Measurements from ENCODE around the gene MAGIX. TPM values are rescaled to one million over a fixed set of nuclear protein-coding genes. Genes with fewer than 3 reads are reported as not detected.

Gene MAGIX
- total and polyA plus RNA-seq, 2 experiments from 2014 or later, result 0.66 to 0.83 TPM

DNA sequence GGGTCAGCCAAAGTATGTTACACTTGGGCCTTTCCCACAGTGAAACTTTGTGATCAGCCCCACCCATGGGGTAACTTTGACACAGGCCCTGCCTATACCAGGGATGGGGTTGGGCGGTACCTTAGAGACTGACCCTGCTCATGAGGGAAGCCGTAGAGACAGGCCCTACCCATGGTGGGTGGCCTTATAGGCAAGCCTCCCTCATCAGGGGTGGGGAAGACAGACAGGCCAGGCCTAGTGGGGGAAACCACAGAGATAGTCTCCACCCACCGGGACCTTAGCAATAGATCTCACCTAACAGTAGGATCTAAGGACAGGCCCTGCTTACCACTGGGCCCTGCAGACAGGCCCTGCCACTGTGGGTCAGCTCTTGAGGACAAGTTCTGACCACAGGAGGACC is 16.0 kb downstream of the MAGIX start:
- Mint-ChIP-seq H3K36me3 (ENCODE audit: low read depth) (peaks cover 37% of the 10 kb centered on the region), H3K9me3 (no peaks in the 10 kb centered on the region; the same call in 2 of the 3 replicates), H3K4me3 (no peak overlapping the region), H3K27me3 (ENCODE audit: insufficient read depth, low read depth, poor library complexity) (peaks cover 2% of the 10 kb centered on the region), H3K4me1 (peaks cover 12% of the 10 kb centered on the region), H3K27ac (no peak overlapping the region)
- no peaks in the 10 kb centered on the region for H3F3A ChIP-seq (replicated peaks; ENCODE audit: low read depth)
- no peaks in the 10 kb centered on the region for H3K79me2 ChIP-seq (replicated peaks; ENCODE audit: insufficient read depth)
- no peaks in the 10 kb centered on the region for H3K4me1 ChIP-seq (ENCODE audit: insufficient read depth)
- no peak overlapping the region for H3K4me2 ChIP-seq
- DNase-seq (ENCODE audit: low spot score), result no peak
- no peak for ATAC-seq
- no peaks in the 10 kb centered on the region for H3K36me3 ChIP-seq (ENCODE audit: insufficient read depth)
- no peak overlapping the region for H3K27ac ChIP-seq (ENCODE audit: low read depth)
- H4K20me1 ChIP-seq (replicated peaks; ENCODE audit: insufficient read depth), result no peaks in the 10 kb centered on the region
- H2AFZ ChIP-seq, result no peak overlapping the region
- H3K4me3 ChIP-seq, result no peak overlapping the region
- H3K27me3 ChIP-seq (ENCODE audit: insufficient read depth), result peaks cover 1% of the 10 kb centered on the region
- H3K9me2 ChIP-seq (ENCODE audit: insufficient read depth), result no peaks in the 10 kb centered on the region
- TF ChIP-seq CREB1 (CRISPR knock-in tag; IDR thresholded peaks at IDR 0.05; ENCODE audit: low read depth) (no peak), EZH2 (IDR thresholded peaks at IDR 0.05; ENCODE audit: low read depth, unreplicated experiment) (no peak)
- TF ChIP-seq, protein P1, sequence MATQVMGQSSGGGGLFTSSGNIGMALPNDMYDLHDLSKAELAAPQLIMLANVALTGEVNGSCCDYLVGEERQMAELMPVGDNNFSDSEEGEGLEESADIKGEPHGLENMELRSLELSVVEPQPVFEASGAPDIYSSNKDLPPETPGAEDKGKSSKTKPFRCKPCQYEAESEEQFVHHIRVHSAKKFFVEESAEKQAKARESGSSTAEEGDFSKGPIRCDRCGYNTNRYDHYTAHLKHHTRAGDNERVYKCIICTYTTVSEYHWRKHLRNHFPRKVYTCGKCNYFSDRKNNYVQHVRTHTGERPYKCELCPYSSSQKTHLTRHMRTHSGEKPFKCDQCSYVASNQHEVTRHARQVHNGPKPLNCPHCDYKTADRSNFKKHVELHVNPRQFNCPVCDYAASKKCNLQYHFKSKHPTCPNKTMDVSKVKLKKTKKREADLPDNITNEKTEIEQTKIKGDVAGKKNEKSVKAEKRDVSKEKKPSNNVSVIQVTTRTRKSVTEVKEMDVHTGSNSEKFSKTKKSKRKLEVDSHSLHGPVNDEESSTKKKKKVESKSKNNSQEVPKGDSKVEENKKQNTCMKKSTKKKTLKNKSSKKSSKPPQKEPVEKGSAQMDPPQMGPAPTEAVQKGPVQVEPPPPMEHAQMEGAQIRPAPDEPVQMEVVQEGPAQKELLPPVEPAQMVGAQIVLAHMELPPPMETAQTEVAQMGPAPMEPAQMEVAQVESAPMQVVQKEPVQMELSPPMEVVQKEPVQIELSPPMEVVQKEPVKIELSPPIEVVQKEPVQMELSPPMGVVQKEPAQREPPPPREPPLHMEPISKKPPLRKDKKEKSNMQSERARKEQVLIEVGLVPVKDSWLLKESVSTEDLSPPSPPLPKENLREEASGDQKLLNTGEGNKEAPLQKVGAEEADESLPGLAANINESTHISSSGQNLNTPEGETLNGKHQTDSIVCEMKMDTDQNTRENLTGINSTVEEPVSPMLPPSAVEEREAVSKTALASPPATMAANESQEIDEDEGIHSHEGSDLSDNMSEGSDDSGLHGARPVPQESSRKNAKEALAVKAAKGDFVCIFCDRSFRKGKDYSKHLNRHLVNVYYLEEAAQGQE (IDR thresholded peaks at IDR 0.05; ENCODE audit: unreplicated experiment), result no peak

DNA sequence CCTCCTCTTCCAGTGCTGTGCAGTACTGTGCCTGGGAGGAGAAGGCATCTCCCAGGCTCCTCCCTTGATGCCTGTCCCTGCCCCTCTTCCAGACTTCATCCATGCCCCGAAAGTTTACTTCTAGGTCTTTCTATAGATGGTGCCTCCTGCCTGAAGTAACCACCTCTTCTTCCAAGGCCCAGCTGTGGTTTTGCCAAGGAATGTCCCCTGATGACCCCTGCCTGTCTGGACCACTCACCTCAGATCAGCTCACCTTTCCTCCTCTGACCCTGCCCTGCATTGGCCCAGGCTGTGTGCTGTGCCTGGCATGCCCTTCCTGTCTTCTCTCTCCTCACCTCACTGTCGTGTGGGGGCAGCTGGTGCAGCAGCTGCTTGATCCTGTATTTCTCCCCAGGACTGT is 16.8 kb downstream of the MAGIX start:
- Mint-ChIP-seq H3K4me3 (no peak overlapping the region), H3K4me1 (peaks cover 16% of the 10 kb centered on the region), H3K9me3 (no peaks in the 10 kb centered on the region; the same call in 2 of the 3 replicates), H3K27me3 (ENCODE audit: insufficient read depth, low read depth, poor library complexity) (peaks cover 2% of the 10 kb centered on the region), H3K36me3 (ENCODE audit: low read depth) (peaks cover 39% of the 10 kb centered on the region), H3K27ac (no peak overlapping the region)
- no peaks in the 10 kb centered on the region for H3K4me1 ChIP-seq (ENCODE audit: insufficient read depth)
- no peak overlapping the region for H3K4me2 ChIP-seq
- DNase-seq (ENCODE audit: low spot score) (no peak), ATAC-seq (no peak)
- H4K20me1 ChIP-seq (replicated peaks; ENCODE audit: insufficient read depth), result no peaks in the 10 kb centered on the region
- no peak overlapping the region for H3K4me3 ChIP-seq
- H3K79me2 ChIP-seq (replicated peaks; ENCODE audit: insufficient read depth), result no peaks in the 10 kb centered on the region
- no peak overlapping the region for H2AFZ ChIP-seq
- TF ChIP-seq, protein P2, sequence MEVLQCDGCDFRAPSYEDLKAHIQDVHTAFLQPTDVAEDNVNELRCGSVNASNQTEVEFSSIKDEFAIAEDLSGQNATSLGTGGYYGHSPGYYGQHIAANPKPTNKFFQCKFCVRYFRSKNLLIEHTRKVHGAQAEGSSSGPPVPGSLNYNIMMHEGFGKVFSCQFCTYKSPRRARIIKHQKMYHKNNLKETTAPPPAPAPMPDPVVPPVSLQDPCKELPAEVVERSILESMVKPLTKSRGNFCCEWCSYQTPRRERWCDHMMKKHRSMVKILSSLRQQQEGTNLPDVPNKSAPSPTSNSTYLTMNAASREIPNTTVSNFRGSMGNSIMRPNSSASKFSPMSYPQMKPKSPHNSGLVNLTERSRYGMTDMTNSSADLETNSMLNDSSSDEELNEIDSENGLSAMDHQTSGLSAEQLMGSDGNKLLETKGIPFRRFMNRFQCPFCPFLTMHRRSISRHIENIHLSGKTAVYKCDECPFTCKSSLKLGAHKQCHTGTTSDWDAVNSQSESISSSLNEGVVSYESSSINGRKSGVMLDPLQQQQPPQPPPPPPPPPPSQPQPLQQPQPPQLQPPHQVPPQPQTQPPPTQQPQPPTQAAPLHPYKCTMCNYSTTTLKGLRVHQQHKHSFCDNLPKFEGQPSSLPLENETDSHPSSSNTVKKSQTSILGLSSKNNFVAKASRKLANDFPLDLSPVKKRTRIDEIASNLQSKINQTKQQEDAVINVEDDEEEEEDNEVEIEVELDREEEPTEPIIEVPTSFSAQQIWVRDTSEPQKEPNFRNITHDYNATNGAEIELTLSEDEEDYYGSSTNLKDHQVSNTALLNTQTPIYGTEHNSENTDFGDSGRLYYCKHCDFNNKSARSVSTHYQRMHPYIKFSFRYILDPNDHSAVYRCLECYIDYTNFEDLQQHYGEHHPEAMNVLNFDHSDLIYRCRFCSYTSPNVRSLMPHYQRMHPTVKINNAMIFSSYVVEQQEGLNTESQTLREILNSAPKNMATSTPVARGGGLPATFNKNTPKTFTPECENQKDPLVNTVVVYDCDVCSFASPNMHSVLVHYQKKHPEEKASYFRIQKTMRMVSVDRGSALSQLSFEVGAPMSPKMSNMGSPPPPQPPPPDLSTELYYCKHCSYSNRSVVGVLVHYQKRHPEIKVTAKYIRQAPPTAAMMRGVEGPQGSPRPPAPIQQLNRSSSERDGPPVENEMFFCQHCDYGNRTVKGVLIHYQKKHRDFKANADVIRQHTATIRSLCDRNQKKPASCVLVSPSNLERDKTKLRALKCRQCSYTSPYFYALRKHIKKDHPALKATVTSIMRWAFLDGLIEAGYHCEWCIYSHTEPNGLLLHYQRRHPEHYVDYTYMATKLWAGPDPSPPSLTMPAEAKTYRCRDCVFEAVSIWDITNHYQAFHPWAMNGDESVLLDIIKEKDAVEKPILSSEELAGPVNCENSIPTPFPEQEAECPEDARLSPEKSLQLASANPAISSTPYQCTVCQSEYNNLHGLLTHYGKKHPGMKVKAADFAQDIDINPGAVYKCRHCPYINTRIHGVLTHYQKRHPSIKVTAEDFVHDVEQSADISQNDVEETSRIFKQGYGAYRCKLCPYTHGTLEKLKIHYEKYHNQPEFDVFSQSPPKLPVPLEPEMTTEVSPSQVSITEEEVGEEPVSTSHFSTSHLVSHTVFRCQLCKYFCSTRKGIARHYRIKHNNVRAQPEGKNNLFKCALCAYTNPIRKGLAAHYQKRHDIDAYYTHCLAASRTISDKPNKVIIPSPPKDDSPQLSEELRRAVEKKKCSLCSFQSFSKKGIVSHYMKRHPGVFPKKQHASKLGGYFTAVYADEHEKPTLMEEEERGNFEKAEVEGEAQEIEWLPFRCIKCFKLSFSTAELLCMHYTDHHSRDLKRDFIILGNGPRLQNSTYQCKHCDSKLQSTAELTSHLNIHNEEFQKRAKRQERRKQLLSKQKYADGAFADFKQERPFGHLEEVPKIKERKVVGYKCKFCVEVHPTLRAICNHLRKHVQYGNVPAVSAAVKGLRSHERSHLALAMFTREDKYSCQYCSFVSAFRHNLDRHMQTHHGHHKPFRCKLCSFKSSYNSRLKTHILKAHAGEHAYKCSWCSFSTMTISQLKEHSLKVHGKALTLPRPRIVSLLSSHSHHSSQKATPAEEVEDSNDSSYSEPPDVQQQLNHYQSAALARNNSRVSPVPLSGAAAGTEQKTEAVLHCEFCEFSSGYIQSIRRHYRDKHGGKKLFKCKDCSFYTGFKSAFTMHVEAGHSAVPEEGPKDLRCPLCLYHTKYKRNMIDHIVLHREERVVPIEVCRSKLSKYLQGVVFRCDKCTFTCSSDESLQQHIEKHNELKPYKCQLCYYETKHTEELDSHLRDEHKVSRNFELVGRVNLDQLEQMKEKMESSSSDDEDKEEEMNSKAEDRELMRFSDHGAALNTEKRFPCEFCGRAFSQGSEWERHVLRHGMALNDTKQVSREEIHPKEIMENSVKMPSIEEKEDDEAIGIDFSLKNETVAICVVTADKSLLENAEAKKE (CRISPR knock-in tag; IDR thresholded peaks at IDR 0.05), result no peak
- TF ChIP-seq STAT1 (IDR thresholded peaks at IDR 0.05; ENCODE audit: unreplicated experiment) (no peak), ZNF114 (CRISPR knock-in tag; IDR thresholded peaks at IDR 0.05) (no peak)
- TF ChIP-seq, protein P3, sequence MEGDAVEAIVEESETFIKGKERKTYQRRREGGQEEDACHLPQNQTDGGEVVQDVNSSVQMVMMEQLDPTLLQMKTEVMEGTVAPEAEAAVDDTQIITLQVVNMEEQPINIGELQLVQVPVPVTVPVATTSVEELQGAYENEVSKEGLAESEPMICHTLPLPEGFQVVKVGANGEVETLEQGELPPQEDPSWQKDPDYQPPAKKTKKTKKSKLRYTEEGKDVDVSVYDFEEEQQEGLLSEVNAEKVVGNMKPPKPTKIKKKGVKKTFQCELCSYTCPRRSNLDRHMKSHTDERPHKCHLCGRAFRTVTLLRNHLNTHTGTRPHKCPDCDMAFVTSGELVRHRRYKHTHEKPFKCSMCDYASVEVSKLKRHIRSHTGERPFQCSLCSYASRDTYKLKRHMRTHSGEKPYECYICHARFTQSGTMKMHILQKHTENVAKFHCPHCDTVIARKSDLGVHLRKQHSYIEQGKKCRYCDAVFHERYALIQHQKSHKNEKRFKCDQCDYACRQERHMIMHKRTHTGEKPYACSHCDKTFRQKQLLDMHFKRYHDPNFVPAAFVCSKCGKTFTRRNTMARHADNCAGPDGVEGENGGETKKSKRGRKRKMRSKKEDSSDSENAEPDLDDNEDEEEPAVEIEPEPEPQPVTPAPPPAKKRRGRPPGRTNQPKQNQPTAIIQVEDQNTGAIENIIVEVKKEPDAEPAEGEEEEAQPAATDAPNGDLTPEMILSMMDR (conservative IDR thresholded peaks at IDR 0.05; ENCODE audit: low read depth in 2 of 2), result no peak
- H3K27ac ChIP-seq (ENCODE audit: low read depth), result no peak overlapping the region
- no peaks in the 10 kb centered on the region for H3K36me3 ChIP-seq (ENCODE audit: insufficient read depth)
- H3F3A ChIP-seq (replicated peaks; ENCODE audit: low read depth), result no peaks in the 10 kb centered on the region
- H3K9me2 ChIP-seq (ENCODE audit: insufficient read depth), result no peaks in the 10 kb centered on the region
- H3K27me3 ChIP-seq (ENCODE audit: insufficient read depth), result no peaks in the 10 kb centered on the region
